ENCODE measurements around the gene RRP8. TPM values are rescaled to one million over a fixed set of nuclear protein-coding genes. Genes with fewer than 3 reads are reported as not detected.

RRP8 gene
- total RNA-seq, 1 donor from 2014 or later, result 25.8 TPM

- peak; percentile 54 for DNase-seq (ENCODE audit: low spot score)
Observed at GRCh38 chr11:6568191-6568918, 35.1 kb downstream of the RRP8 start.

GRCh38 chr11:6567371-6567745 is 36.1 kb downstream of the RRP8 start:
- no peak for DNase-seq (ENCODE audit: low spot score)

- DNase-seq (ENCODE audit: low spot score), result no peak
Observed at GRCh38 chr11:6566704-6567370, 36.6 kb downstream of the RRP8 start.

GRCh38 chr11:6565988-6566703 is 37.3 kb downstream of the RRP8 start:
- no peak for DNase-seq (ENCODE audit: low spot score)

- no peak for DNase-seq (ENCODE audit: low spot score)
Observed at GRCh38 chr11:6565325-6565724, 38.1 kb downstream of the RRP8 start.

GRCh38 chr11:6563667-6564066 is 39.7 kb downstream of the RRP8 start:
- no peak for DNase-seq (ENCODE audit: low spot score)

GRCh38 chr11:6563121-6563619 is 40.2 kb downstream of the RRP8 start:
- DNase-seq (ENCODE audit: low spot score), result no peak

GRCh38 chr11:6561288-6561687 is 42.1 kb downstream of the RRP8 start:
- DNase-seq (ENCODE audit: low spot score), result no peak

GRCh38 chr11:6559369-6559768 is 44.0 kb downstream of the RRP8 start:
- DNase-seq (ENCODE audit: low spot score), result no peak

GRCh38 chr11:6557761-6558674 is 45.4 kb downstream of the RRP8 start:
- DNase-seq (ENCODE audit: low spot score), result no peak

- DNase-seq (ENCODE audit: low spot score), result no peak
Observed at GRCh38 chr11:6557063-6557462, 46.4 kb downstream of the RRP8 start.

- peak; percentile 69 for DNase-seq (ENCODE audit: low spot score)
Observed at GRCh38 chr11:6556139-6556949, 47.1 kb downstream of the RRP8 start.

GRCh38 chr11:6554828-6555706 is 48.3 kb downstream of the RRP8 start:
- DNase-seq (ENCODE audit: low spot score), result no peak

GRCh38 chr11:6553634-6554033 is 49.8 kb downstream of the RRP8 start:
- no peak for DNase-seq (ENCODE audit: low spot score)

GRCh38 chr11:6548641-6549040 is 54.8 kb downstream of the RRP8 start:
- DNase-seq (ENCODE audit: low spot score), result no peak

GRCh38 chr11:6548121-6548520 is 55.3 kb downstream of the RRP8 start:
- DNase-seq (ENCODE audit: low spot score), result no peak

GRCh38 chr11:6547177-6547576 is 56.2 kb downstream of the RRP8 start:
- DNase-seq (ENCODE audit: low spot score), result no peak

- no peak for DNase-seq (ENCODE audit: low spot score)
Observed at GRCh38 chr11:6546735-6547134, 56.7 kb downstream of the RRP8 start.

- no peak for DNase-seq (ENCODE audit: low spot score)
Observed at GRCh38 chr11:6545917-6546605, 57.4 kb downstream of the RRP8 start.

Data from mucosa of gallbladder (tissue), 1 donor.